COR-L47 (cell line): ENCODE results near the gene TENT5C.

ENCODE experiments used
- DNase-seq: peaks from one replicate; lab custom pipeline; 2025; lab: John Stamatoyannopoulos, UW

Gene TENT5C

DNA sequence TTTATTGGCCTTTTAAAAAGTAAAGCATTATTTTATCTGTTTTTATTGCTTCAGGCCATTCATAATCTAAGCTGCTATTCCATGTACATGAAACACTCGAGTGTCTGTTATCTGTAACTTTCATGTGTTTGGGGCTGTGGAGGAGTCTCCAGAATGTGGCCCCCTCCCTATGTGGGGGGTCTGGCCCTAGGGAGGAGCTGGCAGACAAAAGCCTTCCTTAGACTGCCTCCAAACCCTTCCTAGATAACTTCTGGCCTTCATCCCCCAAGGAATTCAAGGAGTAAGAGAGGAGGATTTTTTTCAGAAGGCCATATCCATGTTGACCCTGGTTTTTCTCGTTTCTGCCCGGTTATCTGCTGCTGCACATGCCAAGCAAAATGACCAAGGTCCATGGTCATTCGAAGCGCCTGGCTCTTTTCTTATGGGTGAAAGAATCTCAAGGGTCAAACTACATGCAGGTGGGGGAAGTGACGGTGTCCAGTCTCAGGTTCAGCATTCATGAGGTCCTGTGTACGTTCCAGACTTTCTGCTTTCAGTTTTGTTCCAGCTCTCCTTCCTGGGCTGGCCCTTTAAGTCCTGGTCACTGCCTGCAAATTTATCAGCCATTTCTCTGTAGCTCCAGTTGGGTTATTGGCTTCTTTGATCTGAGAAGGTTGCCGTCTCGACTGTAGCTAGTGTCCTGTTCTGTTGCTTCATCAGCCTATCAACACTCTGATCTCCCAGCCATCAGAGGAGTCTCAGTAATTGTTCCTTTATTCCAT lies 8.3 kb downstream of the TENT5C start:
- DNase-seq = no peak

DNA sequence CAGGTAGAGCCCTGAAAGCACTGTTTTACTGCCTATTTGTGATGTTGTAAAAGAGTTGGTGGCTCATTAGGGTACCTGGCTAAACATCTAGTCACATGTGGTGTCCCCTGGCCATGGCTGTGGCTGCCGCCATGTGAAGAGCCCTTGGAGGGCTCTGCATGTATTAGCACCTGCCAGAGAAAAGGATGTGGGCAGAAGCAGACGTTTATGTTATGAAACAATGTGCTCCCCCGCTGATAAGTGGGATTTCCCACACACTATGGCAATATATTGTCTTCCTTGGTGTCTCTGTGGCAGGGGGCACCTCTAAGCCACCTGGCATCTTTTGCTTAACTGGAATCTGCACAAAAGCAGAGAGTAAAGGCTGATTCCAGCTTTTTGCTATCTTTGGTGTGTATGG lies 9.6 kb downstream of the TENT5C start:
- DNase-seq = no peak

DNA sequence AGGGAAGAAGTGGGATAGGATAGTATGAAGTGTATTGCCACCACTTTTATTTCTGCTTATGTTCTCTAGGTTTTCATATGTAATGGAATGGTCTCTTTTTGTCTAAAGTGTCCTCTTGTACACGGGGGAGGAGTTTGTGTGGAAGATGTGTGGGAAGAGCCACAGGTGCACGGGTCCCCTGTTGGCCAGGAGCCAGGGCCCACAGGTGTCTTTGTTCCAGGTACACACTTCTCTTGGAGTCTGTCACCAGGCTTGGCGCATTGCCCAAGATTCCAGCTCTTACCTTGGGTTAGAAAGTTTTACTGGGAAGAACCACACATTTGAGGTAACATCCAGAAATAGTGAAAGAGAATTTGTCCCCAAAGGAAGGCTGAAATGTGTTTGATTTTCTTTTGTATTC lies 10.5 kb downstream of the TENT5C start:
- DNase-seq = peak; percentile 58

DNA sequence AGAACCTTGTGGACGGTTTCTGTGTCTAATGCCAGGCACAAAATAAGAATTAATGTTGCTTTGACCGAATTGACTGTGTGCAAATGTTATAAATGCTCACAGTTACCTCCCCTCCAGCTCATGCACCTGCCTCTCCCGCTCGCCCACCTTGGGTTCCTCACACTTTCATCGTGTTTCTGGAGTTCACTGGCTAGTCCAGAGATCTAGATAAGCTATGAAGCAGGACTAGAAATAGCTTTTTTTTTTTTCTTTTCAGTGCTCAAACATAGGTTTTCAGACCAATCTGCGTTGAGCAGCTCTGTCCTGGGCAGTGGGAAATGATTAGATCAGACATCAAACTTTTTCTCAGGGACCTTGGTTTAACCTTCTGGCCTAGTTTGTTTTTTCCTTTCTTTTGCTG lies 11.1 kb downstream of the TENT5C start:
- DNase-seq = no peak

DNA sequence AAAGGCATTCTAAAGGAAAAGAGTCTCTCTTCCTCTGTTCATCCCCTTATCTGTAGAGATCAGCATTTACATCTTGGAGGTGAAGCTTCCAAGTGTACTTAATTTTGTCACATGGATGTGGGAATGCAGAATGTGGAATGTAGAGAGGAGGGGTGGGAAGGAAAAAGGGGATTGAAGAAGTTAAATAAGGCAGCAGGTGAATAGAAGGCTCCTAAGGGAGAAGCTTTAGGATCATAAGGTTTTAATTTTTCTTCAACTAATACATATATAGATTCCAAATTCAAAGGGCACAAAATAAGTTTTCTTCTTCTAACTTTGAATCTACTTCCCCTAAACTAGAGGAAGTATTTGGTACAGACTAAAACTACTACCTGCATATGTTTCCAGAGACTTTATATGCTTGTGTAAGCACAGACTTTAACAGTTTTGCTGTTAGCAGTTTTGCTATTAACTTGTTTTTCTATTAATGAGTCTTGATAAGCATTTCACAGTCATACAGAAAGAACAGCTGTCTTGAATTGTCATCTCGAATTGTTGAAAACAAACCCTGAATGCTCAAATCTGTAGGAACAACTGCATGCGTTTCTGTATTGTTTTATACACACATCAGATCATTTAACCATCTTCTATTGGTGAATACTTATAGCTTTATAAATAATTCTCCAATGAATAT lies 12.7 kb downstream of the TENT5C start:
- DNase-seq = no peak

DNA sequence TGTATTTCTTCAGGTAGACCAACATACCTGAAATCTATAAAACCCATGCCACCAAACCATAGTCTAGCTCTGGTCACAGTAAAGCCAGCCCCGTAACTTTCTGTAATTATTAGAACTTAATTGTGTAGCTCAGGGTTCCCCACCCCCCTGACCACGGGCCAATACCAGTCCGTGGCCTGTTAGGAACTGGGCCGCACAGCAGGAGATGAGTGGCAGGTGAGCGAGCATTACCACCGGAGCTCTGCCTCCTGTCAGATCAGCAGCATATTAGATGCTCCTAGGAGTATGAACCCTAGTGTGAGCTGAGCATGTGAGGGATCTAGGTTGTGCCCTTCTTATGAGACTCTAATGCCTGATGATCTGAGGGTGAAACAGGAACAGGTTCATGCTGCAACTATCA lies 14.6 kb downstream of the TENT5C start:
- DNase-seq = no peak

DNA sequence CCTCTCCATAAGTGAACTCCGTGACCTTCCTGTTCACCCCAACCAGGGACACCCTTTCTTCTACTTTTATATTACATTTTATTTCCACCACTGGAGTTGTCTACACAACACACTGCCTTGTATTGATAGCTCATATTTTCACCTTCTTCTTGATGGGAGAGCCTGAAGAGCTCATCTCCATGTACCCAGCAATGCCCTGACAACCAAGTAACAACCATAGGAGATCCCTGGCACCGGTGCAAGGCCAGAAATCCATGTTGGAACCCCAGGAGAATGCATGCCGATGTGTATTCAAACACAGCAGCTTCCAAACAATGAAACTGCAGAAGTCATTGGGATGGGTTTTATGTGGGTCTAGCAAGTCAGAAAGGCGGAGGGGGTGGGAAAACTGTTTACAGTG lies 15.5 kb downstream of the TENT5C start:
- DNase-seq = no peak

DNA sequence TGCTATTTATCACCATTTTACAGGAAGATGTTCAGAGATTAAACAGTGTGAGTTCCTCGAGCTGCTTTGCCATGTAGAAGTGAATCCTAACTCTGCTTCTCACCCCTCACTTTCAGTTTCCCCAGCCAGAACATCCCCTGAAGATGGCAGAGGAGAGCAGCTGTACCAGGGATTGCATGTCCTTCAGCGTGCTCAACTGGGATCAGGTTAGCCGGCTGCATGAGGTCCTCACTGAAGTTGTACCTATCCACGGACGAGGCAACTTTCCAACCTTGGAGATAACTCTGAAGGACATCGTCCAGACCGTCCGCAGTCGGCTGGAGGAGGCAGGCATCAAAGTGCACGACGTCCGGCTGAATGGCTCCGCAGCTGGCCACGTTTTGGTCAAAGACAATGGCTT lies 16.9 kb downstream of the TENT5C start:
- DNase-seq = no peak

DNA sequence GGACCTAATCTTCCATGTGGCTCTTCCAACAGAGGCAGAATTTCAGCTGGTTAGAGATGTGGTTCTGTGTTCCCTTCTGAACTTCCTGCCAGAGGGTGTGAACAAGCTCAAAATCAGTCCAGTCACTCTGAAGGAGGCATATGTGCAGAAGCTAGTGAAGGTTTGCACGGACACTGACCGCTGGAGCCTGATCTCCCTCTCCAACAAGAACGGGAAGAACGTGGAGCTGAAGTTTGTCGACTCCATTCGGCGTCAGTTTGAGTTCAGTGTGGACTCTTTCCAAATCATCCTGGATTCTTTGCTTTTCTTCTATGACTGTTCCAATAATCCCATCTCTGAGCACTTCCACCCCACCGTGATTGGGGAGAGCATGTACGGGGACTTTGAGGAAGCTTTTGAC lies 17.3 kb downstream of the TENT5C start:
- DNase-seq = no peak

DNA sequence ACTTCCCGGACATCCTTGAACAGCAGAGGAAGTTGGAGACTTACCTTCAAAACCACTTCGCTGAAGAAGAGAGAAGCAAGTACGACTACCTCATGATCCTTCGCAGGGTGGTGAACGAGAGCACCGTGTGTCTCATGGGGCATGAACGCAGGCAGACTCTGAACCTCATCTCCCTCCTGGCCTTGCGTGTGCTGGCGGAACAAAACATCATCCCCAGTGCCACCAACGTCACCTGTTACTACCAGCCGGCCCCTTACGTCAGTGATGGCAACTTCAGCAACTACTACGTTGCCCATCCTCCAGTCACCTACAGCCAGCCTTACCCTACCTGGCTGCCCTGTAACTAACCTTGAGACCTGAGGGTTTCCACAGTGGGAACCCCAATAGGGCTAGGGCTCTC lies 17.9 kb downstream of the TENT5C start:
- no peak for DNase-seq

DNA sequence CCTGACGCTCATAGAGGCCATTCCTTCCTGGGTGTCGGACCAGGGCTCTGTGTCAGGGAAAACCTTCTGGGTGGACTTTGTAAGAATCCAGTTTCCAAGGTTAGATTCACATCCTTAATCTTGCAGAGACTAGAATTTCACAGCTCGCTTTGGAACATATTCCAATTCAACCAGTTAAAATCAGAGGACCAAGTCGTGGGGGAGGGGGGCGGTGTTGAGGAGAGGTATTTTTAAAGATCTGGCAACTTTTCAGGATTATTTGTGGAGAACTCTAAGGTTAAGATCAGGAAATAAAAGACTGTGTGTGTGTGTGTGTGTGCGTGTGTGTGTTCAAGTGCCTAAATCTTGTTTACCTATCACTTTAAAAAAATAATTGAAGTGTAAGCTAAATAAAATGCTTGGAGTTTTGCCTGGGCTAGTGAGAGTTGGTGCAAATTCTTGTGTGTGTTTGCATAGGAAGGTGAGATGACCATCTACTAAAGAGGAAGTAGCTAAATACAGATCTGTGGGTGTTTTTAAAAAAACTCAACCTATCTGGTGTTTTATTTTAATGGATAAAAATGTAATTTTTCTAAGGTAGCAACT lies 21.8 kb downstream of the TENT5C start:
- no peak for DNase-seq

DNA sequence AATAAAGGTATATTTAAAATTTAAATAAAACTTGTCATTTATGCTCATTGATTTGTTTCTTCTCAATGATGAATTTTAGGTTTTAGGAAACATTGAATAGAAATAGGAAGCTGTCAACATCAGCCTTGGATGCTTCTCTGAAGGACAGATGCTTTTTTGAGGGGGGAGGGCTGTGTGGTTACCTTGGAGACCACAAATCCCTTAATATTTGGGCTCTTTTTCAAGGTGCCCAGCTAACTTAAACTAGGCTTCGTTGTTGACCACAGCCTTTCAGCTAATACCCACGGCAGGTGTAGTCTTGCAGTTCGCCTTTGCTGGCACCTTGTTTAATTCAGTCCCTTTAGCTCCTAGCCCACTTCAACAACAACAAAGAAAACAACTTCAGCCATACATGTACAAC lies 22.5 kb downstream of the TENT5C start:
- DNase-seq = no peak

DNA sequence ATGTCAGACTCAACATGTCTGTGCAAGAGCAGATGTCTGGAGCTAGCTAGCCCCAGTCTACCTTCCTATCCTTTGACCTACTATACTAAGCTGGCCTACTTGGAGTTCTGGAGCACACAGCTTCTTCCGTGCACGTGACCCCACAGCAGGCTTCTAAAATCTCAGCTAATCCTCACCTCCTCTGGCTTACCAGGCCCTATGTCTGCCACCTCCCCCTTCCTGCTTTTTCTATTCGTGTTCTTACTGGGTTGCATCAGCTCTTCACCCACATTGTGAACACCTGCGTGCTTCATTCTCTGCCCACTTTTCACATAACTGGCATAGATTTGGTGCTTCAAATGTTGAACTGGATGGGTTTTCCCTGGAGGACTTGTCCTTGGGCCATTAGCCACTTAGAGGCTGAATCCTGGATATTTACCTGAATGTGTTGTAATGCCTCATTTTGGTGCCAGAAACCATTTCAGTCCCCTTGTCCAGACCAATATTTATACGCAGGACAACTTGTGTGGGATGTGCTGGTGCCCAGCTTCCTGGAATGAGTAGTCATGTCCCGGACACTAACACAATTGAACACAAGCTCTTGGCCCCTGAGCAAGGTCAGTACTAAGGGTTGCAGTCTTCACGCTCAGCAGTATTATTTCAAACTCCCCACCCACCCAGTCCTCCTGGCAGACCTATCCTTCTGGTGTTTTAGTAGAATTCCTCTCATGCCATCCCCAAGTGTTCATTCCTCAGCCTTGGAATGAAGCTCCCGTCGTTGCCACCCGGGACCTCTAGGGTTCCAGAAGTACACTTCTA lies 24.0 kb downstream of the TENT5C start:
- DNase-seq = no peak

DNA sequence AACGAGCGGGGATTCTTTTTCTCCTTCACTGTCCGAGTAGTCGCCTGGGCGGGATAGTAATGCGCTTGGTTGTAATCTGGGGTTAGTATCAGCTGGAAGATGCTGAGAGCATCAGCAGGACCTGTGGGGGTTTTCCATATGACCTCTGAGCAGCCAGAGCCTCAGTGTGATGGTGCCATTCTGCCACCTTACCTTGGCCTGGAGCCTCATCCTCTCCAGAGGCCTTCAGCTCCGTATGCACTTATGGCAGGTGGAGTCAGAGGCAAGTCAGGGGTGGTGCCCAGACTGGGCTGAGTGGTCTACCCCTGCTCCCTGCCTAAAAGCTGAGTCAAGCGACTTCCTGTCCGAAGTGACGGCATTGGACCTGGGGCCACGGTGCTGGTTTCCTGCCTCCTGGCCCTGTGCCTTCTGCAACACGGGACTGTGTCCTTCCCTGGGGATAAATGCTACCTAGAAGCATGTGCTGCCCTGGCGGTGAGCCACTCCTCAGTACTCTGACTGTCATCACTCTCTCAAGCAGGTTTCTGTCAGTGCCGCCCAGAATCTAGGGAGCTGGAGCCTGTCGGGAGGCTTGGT lies 24.7 kb downstream of the TENT5C start:
- DNase-seq = no peak

DNA sequence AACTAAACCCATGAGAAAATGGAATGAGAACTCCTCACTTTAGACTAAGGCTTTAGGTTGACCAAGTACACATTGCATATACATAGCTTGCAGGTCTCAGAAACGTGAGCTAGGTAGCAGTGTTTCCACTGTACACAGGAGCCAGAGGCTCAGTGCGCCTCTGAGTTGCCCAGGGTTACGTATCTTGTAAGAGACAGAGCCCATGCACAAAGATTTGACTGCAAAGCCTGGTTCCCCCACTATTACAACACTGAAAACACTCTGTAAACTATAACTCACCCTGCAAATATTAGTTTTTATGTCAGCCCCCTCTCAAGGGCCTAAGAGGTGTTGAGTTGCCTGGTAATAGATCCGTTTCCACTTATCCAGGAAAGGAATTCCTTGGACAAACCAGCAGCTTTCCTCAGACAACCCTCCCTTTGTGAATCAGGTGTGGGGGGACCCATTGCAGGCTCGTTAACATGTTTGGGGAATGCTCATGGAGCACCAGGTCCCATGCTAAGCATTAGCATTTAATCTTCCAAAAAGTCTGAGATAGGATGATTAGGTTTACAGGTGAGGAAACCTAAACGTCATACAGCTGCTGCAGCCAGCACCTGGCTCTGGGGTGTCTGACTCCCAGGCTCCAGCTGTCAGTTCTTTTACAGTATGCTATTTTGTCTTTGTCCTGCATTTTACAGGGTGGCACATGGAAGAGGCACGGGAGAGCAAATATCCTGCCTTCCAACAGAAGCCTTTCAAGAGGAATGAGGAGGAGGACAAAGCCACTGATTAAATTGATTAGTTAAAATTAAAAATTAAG lies 25.7 kb downstream of the TENT5C start:
- no peak for DNase-seq

DNA sequence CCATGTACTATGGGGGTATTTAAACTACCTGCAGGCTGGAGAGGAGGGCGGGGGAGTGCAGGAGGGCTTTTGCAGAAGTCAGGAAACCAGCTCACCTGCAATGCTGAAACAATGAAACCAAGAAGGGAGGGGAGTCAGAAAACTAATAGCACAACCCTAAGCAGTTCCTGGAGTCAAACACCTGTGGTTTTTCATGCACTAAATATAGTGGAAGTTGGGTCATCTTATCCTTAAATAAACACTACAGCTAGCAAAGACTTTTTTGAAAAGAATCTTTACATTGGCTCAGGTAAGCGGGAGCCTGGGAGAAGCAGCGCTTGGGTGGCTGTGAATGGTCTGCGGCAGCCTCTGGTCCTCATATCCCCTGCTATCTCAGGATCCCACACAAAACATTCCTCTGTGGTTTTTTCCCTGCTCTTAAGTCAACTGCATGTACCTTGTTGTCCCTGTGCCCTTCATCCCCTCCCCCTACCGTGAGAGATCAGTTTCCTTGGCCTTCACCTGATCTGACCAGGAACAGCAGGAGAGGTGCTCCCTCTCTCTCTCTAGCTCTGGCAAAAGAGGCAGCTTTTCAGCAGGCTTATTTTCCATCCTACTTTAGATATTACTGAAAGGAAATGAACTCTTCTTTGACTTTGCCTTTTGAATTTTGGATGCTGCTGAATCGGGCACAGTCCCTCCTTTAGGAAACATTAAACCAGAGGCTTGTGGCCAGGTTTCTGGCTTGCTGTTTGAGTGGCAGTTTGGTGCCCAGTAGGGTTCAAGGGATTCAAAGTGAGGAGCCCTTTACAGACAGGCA lies 26.6 kb downstream of the TENT5C start:
- no peak for DNase-seq

DNA sequence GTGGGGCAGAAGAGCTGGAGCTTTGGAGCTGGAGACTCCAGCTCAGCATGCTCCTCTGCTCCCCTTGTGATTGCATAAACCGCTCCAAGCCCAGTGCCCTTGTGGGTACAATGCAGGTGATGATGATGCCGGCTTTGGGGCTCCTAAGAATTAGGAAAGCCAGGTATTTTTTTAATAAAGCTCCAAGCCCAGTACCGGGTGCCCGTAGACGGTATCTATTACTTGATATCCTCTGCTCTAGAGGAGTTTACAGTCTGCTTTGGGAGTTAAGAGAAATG lies 27.2 kb downstream of the TENT5C start:
- no peak for DNase-seq

DNA sequence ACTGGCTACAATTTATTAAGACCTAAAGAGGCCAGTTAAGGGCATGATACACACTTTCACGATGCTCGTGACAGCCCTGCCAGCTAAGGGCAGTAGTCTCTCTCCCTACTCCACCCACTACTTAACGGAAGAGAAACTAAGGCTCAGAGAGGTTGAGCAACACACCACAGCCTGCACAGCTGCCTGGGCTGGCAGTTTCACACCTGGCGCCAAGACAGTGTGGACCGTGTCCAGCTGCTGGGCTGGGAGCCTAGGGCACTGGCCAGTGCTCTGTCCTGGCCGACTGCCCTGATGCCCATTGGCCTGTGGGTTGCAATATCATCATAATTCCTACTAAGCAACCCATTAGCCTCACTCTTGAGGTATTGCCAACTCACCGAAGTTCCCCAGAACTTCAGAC lies 27.6 kb downstream of the TENT5C start:
- DNase-seq = no peak

DNA sequence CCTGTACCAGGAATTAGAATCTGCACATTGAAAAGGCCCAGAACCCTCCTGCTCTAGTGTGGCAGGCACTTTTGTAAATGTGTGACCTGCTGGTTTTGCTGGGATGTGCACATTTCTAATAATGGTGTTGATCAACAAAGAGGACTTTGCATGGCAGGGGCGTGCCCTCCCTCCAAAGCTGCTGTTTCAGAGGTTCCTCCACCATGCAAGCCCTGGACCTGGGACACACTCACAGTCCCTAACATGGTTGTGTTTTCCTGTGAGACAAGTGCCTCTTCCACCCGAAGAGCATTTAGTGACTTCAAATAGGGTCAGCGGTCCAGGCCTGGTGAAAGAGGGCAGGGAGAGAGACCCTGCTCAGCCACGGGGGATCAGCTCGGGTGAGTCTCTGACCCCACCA lies 28.1 kb downstream of the TENT5C start:
- no peak for DNase-seq

DNA sequence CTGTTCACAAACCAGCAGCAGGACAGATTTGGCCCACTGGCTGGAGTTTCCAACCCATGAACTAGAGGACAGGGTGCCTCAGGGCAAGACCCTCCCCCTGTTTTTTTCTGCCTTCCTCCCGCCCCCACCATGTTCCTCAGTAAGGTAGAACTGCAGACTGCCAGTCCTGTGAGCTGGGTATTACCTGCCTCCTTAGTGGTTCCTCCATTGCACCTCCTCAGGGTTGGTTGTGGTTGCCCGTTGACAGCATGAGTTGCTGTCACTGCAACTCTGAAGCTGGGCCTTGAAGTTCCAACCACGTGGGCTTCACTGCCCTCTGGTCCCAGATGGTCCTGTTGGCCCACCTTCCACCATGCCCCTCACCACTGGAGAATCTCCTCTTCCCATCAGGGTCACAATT lies 28.8 kb downstream of the TENT5C start:
- DNase-seq = no peak

DNA sequence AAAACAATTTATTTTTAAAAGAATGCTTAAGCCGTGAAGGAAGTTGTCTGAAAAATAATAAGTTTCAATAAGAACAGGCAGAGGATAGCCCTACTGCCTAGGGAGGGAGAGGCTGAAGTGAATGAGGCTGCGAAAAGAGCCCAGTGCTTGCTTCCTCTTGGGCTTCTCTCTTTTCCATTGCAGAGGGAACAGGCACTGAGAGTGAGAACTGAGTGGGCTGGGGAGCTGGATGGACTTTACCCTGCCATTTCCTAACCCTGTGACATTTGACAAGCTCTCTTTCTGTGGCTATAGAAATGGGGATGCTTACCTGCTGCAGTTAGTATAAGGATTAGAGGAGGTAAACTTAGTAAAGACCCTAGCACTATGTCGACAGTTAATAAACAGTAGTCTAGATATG lies 30.0 kb downstream of the TENT5C start:
- no peak for DNase-seq
